HG03432 (cell line): ENCODE measurements around the gene GABRA5.

ENCODE experiments used
- ATAC-seq: cut with Tn5 transposase; IDR thresholded peaks from one replicate; pipeline ENCODE4 v1.9.1; 2021; ENCODE audit warnings: mild to moderate bottlenecking, moderate library complexity; ENCODE audit not compliant: unreplicated experiment

The GABRA5 gene

DNA sequence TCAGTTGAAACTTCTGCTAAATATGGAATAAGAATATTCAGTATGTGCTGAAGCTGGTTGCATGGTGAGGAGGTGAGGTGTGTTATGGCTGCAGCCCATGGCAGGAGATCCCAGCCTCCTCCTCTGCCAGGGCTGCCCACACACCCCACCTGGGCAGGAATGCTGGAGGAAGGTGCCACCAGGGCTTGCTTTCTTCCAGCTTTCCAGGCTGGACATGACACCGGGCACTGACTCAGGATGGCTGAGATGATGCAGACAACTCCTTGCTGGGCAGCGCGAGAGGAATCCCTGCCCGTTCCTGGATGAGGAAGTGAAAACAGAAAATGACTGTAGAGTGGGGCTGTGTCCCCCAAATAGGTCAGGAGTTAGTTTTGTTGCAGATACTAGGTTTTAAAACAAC is 118.2 kb downstream of the GABRA5 start:
- no peak for ATAC-seq

DNA sequence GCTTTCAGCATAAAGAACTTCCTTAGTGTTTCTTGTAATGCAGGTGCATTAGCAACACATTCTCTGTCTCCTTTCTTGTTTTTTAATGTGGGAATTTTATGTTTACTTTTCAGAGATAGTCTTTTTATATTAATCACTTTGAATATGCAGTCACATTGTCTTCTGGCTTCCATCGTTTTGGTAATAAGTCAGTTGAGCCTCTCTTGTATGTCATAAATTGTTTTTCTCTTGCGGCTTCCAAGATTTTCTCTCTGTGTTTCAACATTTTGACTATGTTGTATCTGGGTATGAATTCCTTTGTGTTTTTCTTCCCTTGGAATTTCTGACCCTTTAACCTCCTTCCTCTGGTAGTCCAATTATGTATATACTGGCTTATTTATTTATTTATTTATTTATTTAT is 129.4 kb downstream of the GABRA5 start:
- ATAC-seq: no peak
